T-helper 1 cell (primary cell): ENCODE data around the gene SERPINE3.

ENCODE experiments used
- DNase-seq, 5 donors: peaks; one replicate each; pipeline ENCODE4 v3.0.0-alpha.2; 2012 to 2020

The SERPINE3 gene

GRCh38 chr13:51329606-51330005 lies 9.9 kb upstream of the SERPINE3 start:
- DNase-seq, result no peak

- DNase-seq, result no peak
Measured at GRCh38 chr13:51330791-51331190, 8.7 kb upstream of the SERPINE3 start.

- no peak for DNase-seq
Measured at GRCh38 chr13:51331354-51331861, 8.1 kb upstream of the SERPINE3 start.

- DNase-seq, result no peak
Measured at GRCh38 chr13:51332566-51333361, 6.7 kb upstream of the SERPINE3 start.

- DNase-seq, result no peak
Measured at GRCh38 chr13:51333421-51333820, 6.1 kb upstream of the SERPINE3 start.

- DNase-seq, result no peak
Measured at GRCh38 chr13:51333826-51334225, 5.7 kb upstream of the SERPINE3 start.

GRCh38 chr13:51336746-51337145 lies 2.7 kb upstream of the SERPINE3 start:
- DNase-seq, result no peak

GRCh38 chr13:51339952-51340732 lies 651 bp downstream of the SERPINE3 start:
- no peak for DNase-seq

GRCh38 chr13:51341232-51341631 lies 1.7 kb downstream of the SERPINE3 start:
- no peak for DNase-seq

- DNase-seq, result no peak
Measured at GRCh38 chr13:51341791-51342190, 2.3 kb downstream of the SERPINE3 start.

- no peak for DNase-seq
Measured at GRCh38 chr13:51342706-51343105, 3.2 kb downstream of the SERPINE3 start.

- DNase-seq, result no peak
Measured at GRCh38 chr13:51343475-51343874, 4.0 kb downstream of the SERPINE3 start.

GRCh38 chr13:51346397-51346796 lies 6.9 kb downstream of the SERPINE3 start:
- no peak for DNase-seq

- DNase-seq, result no peak
Measured at GRCh38 chr13:51347099-51347498, 7.6 kb downstream of the SERPINE3 start.

GRCh38 chr13:51348069-51348967 lies 8.8 kb downstream of the SERPINE3 start:
- DNase-seq, result no peak

- DNase-seq, result no peak
Measured at GRCh38 chr13:51349016-51349415, 9.5 kb downstream of the SERPINE3 start.

- no peak for DNase-seq
Measured at GRCh38 chr13:51355217-51355616, 15.7 kb downstream of the SERPINE3 start.

GRCh38 chr13:51357928-51358595 lies 18.6 kb downstream of the SERPINE3 start:
- no peak for DNase-seq

GRCh38 chr13:51359352-51359751 lies 19.9 kb downstream of the SERPINE3 start:
- no peak for DNase-seq

- DNase-seq, result no peak
Measured at GRCh38 chr13:51360489-51360888, 21.0 kb downstream of the SERPINE3 start.

- DNase-seq, result no peak
Measured at GRCh38 chr13:51361106-51361505, 21.6 kb downstream of the SERPINE3 start.

GRCh38 chr13:51363625-51364024 lies 24.1 kb downstream of the SERPINE3 start:
- DNase-seq, result no peak
